Measurements from ENCODE around the gene CDCA4. TPM values are rescaled to one million over a fixed set of nuclear protein-coding genes. Genes with fewer than 3 reads are reported as not detected.
"Not testable (repeated sequence)": the region's sequence is repeated elsewhere in the genome, so short reads cannot be mapped to it uniquely, and the experiment has no call there.

CDCA4 gene
- total RNA-seq, 1 donor from 2014 or later = 6.9 TPM

- Histone ChIP-seq H3K27me3 (ENCODE audit: low read depth) (no peaks in the 10 kb centered on the region), H3K27ac (peak overlapping the region; percentile 84), H3K36me3 (no peaks in the 10 kb centered on the region), H3K9me3 (no peaks in the 10 kb centered on the region), H3K4me3 (no peak overlapping the region), H3K4me1 (peaks cover 55% of the 10 kb centered on the region)
- ATAC-seq = no peak
- intact Hi-C loops (cut with DNase I) = no loop called here
- no peak for TF ChIP-seq CTCF (IDR thresholded peaks at IDR 0.05)
- no peak for DNase-seq
Measured at GRCh38 chr14:105067140-105067968, 46.5 kb upstream of the CDCA4 start.

- ATAC-seq (no peak), DNase-seq (peak; percentile 45)
- intact Hi-C loops (cut with DNase I) = no loop called here
- no peak for TF ChIP-seq CTCF (IDR thresholded peaks at IDR 0.05)
- H3K4me3 ChIP-seq = no peak overlapping the region
- H3K36me3 ChIP-seq = no peaks in the 10 kb centered on the region
- no peaks in the 10 kb centered on the region for H3K27me3 ChIP-seq (ENCODE audit: low read depth)
- peaks cover 64% of the 10 kb centered on the region for H3K4me1 ChIP-seq
- no peaks in the 10 kb centered on the region for H3K9me3 ChIP-seq
- peak overlapping the region; percentile 84 for H3K27ac ChIP-seq
Measured at GRCh38 chr14:105066240-105067071, 45.6 kb upstream of the CDCA4 start.

- intact Hi-C loops (cut with DNase I) = no loop called here
- peak within 1 kb of the TSS; percentile 46 for H3K4me3 ChIP-seq
- peaks cover 69% of the 10 kb centered on the region for H3K4me1 ChIP-seq
- peak within 1 kb of the TSS; percentile 84 for H3K27ac ChIP-seq
- DNase-seq (peak; percentile 76), ATAC-seq (peak; percentile 61 to 81)
- TF ChIP-seq CTCF (IDR thresholded peaks at IDR 0.05) = no peak
- no peaks in the 10 kb centered on the region for H3K9me3 ChIP-seq
- H3K36me3 ChIP-seq = no peaks in the 10 kb centered on the region
- no peaks in the 10 kb centered on the region for H3K27me3 ChIP-seq (ENCODE audit: low read depth)
Measured at GRCh38 chr14:105065280-105066228, 44.7 kb upstream of the CDCA4 start, which contains the start of gene GPR132. Gene GPR132, minus strand, starts transcription at chr14:105065430. Its CDS starts 10,010 bp downstream, at chr14:105055420.

GRCh38 chr14:105064721-105065143, 43.8 kb upstream of the CDCA4 start:
- peaks cover 71% of the 10 kb centered on the region for H3K4me1 ChIP-seq
- intact Hi-C loops (cut with DNase I) = no loop called here
- H3K27ac ChIP-seq = peak overlapping the region; percentile 84
- H3K9me3 ChIP-seq = no peaks in the 10 kb centered on the region
- TF ChIP-seq CTCF (IDR thresholded peaks at IDR 0.05) = no peak
- H3K27me3 ChIP-seq (ENCODE audit: low read depth) = peaks cover 5% of the 10 kb centered on the region
- peak overlapping the region; percentile 46 for H3K4me3 ChIP-seq
- no peaks in the 10 kb centered on the region for H3K36me3 ChIP-seq
- DNase-seq (no peak), ATAC-seq (peak; percentile 33 to 52)

GRCh38 chr14:105064001-105064400, 43.1 kb upstream of the CDCA4 start:
- Histone ChIP-seq H3K9me3 (no peaks in the 10 kb centered on the region), H3K27ac (peak overlapping the region; percentile 24), H3K27me3 (ENCODE audit: low read depth) (peaks cover 5% of the 10 kb centered on the region), H3K4me1 (peaks cover 75% of the 10 kb centered on the region), H3K4me3 (peak overlapping the region; percentile 46), H3K36me3 (no peaks in the 10 kb centered on the region)
- TF ChIP-seq CTCF (IDR thresholded peaks at IDR 0.05) = no peak
- intact Hi-C loops (cut with DNase I) = no loop called here
- no peak for ATAC-seq
- no peak for DNase-seq

- H3K4me3 ChIP-seq = peak overlapping the region; percentile 46
- intact Hi-C loops (cut with DNase I); ATAC-seq: not testable (repeated sequence)
Measured at GRCh38 chr14:105063506-105063905, 42.6 kb upstream of the CDCA4 start.

More at GRCh38 chr14:105063506-105063905, 42.6 kb upstream of the CDCA4 start:
- not testable (repeated sequence) for DNase-seq; H3K27me3 ChIP-seq (ENCODE audit: low read depth); H3K9me3 ChIP-seq; H3K36me3 ChIP-seq
- Histone ChIP-seq H3K27ac (peak overlapping the region; percentile 24), H3K4me1 (peaks cover 80% of the 10 kb centered on the region)

Data from lower lobe of right lung (tissue), 2 donors.